GM21423 (cell line): ENCODE measurements around the gene MSH4.
"Not testable (repeated sequence)": the region's sequence is repeated elsewhere in the genome, so short reads cannot be mapped to it uniquely, and the experiment has no call there.

Experiments
- ATAC-seq: cut with Tn5 transposase; IDR thresholded peaks from one replicate; pipeline ENCODE4 v1.9.1; 2021; ENCODE audit warnings: mild to moderate bottlenecking, moderate library complexity; ENCODE audit not compliant: unreplicated experiment

The MSH4 gene

GRCh38 chr1:75795703-75796193 is 934 bp upstream of the MSH4 start:
- ATAC-seq: no peak

- no peak for ATAC-seq
These were observed 549 bp downstream of the MSH4 start for GRCh38 chr1:75797273-75797588.

DNA sequence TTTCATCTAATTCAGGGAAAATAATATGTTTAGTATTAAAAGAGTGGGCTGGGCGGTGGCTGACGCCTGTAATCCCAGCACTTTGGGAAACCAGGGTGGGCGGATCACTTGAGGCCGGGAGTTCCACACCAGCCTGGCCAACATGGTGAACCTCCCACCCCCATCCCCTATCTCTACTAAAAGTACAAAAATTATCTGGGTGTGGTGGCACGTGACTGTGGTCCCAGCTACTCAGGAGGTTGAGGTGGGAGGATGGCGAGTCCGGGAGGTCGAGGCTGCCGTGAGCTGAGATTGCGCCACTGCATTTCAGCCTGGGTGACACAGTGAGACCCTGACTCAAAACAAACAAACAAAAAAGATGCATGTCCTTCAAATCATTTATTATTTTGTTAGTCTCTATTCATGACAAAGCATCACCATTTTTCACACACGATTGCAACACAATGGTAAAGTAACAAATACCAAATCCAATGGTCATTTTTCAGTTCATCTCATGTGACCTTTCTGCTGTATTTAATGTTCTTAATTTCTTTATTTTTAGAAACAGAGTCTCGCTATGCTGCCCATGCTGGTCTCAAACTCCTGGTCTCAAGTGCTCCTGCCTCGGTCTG is 1.0 kb downstream of the MSH4 start:
- ATAC-seq: no peak

DNA sequence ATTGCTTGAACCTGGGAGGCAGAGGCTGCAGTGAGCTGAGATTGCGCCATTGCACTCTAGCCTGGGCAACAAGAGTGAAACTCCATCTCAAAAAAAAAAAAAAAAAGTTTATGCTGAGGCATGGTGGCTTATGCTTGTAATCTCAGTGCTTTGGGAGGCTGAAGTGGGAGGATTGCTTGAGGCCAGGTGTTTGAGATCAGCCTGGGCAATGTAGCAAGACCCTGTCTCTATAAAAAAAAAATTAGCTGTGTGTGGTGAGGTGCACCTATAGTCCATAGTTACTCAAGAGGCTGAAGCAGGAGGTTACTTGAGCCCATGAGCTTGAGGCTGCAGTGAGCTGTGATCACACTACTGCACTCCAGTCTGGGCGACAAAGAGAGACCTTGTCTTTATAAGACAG is 4.8 kb downstream of the MSH4 start:
- not testable (repeated sequence) for ATAC-seq

DNA sequence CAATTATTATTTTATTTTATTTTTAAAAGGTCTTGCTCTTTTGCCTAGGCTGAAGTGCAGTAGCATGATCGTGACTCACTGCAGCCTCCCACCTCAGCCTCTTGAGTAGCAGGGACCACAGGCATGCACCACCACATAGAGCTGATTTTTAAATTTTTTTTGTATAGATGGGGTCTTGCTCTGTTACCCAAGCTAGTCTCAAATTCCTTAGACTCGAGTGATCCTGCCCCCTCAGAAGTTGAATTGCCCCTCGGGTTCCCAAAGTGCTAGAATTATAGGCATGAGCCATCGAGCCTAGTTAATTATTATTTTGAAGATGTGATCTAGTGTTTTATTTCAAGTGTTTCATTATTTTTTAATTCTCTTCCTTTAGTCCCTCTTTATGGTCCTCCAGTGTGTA is 12.2 kb downstream of the MSH4 start:
- ATAC-seq: no peak

GRCh38 chr1:75810113-75810512 is 13.4 kb downstream of the MSH4 start:
- ATAC-seq: not testable (repeated sequence)

DNA sequence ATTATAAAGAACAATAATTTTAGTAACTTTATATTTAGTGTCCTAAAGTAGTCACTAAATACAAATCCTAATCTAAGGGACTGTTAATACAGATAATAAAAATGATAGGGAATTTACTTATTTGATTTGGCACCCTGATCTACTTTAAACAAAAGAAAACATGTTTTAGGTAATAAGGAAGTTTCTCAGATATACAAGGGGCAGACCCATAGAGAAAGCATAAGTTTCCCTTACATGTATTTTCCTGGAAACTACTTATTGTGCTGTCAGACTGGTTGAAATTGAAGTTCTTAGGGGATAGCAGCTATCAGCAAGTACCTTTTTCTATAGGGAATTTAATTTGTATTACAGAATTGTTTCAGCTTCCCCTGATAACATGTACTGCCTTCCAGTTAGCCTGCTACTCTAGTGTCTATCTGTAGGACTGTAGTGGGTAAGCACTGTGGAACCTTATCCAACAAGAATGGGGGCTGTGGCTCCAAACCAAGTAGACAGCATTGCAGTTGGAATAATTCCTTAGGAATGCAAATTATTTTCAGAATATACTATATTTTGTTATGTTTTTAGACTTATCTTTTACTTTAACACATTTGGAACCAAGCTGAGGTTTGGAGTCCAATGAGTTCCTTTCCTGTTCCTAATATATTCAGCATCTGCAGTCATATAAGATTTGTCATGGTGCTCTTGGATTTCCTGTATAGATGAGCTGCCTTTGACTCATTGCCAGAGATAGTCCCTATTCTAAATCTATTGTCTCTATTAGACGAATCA is 14.7 kb downstream of the MSH4 start:
- no peak for ATAC-seq

- no peak for ATAC-seq
These were observed 15.4 kb downstream of the MSH4 start for GRCh38 chr1:75812065-75812464.

DNA sequence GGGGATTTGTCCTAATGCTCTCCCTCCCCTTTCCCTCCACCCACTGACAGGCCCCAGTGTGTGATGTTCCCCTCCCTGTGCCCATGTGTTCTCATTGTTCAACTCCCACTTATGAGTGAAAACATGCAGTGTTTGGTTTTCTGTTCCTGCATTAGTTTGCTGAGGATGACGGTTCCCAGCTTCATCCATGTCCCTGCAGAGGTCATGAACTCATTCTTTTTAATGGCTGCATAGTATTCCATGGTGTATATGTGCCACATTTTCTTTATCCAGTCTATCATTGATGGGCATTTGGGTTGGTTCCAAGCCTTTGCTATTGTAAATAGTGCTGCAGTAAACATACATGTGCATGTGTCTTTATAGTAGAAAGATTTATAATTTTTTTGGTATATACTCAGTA is 26.9 kb downstream of the MSH4 start:
- not testable (repeated sequence) for ATAC-seq

GRCh38 chr1:75836528-75837100 is 39.9 kb downstream of the MSH4 start:
- no peak for ATAC-seq

- no peak for ATAC-seq
These were observed 41.4 kb downstream of the MSH4 start for GRCh38 chr1:75838079-75838478.

GRCh38 chr1:75841421-75841820 is 44.7 kb downstream of the MSH4 start:
- no peak for ATAC-seq

DNA sequence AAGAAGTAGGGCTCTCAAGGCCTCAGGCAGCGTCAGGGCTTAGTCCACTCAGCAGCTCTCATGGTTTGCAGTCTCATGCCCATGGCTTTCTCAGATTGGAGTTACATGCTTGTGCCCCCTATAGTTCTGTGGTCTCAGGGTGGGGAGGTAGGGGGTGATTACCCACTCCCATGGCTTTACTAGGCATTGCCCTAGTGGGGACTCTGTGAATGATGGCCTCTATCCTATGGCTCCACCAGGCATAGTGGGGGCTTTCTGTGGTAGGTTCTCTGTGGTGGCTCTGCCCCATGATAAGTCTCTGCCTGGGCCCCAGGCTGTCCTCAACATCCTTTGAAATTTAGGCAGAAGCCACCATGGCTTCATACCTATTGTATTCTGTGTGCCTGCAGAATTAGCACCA is 48.9 kb downstream of the MSH4 start:
- ATAC-seq: no peak

GRCh38 chr1:75855010-75855409 is 58.3 kb downstream of the MSH4 start:
- no peak for ATAC-seq

- ATAC-seq: no peak
These were observed 59.1 kb downstream of the MSH4 start for GRCh38 chr1:75855734-75856133.

DNA sequence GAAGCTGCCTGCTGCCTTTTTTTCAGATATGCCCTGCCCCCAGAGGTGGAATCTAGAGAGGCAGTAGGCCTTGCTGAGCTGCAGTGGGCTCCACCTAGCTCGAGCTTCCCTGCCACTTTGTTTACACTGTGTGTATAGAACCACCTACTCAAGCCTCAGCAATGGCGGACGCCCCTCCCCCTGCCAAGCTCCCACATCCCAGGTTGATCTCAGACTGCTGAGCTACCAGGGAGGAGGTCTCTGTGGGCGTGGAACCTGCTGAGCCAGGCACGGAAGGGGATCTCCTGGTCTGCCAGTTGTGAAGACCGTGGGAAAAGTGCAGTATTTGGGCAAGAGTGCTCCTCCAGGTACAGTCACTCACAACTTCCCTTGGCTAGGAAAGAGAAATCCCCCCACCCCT is 65.1 kb downstream of the MSH4 start:
- ATAC-seq: no peak

DNA sequence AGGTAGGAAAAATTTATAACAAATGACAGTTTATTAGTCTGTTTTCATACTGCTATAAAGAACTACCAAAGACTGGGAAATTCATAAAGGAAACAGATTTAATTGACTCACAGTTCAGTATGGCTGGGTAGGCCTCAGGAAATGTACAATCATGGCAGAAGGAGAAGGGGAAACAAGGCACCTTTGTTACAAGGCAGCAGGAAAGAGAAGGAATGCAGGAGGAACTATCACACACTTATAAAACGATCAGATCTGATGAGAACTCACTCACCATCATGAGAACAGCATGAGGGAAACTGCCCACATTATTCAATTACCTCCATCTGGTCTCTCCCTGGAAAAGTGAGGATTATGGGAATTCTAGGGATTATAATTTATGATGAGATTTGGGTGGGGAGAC is 74.3 kb downstream of the MSH4 start:
- no peak for ATAC-seq

DNA sequence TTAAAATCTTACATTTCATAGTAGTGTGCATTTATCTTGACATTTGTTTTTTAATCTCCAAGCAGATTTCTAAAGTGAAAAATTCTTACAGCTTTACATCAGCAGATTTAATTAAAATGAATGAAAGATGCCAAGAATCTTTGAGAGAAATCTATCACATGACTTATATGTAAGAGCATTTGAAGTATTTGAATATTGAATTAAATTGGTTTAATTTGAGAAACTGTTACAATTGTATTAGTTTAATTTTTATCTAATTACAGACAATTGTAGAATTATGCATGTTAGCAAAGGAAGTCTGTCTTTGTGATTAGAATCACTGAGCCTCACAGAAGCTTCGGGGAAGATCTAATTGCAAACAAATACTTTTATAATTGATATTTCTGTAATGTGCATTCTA is 83.3 kb downstream of the MSH4 start:
- ATAC-seq: no peak

DNA sequence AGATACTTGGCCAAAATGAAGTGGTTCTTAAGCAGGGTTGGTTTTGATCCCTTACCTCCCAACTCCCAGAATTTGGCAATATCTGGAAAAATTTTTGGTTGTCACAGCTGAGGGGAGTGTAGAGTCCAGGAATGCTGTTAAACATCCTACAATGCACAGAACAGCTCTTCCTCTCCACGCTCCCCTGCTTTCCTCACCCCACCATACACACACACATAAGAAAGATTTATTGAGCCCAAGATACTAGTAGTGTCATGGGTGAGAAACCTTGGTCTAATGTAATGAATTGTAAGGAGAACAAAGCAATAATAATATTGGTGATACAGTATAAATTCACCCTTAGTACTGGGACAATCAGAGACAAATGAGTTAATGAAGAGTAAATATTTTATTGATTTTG is 87.8 kb downstream of the MSH4 start:
- no peak for ATAC-seq

DNA sequence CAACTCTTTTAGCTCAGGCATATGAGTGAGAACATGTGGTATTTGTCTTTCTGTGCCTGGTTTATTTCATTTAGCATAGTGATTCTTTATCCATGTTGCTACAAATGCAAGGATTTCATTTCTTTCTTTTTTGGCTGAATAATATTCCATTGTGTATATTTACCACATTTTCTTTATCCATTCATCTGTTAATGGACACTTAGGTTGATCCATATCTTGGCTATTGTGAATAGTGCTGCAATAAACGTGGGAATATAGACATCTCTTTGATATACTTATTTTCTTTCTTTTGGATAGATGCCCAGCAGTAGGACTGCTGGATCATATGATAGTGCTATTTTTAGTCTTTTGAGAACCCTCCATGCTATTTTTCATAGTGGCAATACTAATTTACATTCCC is 104.7 kb downstream of the MSH4 start:
- no peak for ATAC-seq

DNA sequence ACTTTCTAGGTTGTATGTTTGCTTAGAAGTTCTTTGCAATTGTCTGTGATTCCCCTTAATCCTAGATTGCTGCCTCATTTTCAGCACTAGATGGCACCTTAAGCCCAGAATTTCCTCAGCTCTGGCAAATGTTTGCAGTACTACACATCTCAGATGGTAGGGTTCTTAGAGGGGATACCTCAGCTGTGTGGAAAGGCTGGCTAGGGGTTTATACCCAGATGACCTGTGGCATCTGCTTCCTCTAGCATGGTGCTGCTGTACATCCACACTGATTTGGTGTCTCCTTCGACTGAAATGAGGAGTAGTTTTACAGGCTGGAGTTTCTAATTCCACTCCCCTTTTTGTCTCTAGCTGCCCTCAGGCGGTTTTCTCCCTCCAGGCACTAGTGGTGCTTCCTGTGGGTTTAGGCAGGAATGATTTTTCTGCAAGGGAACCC is 112.1 kb downstream of the MSH4 start:
- no peak for ATAC-seq

GRCh38 chr1:75916834-75917233 is 120.2 kb downstream of the MSH4 start:
- no peak for ATAC-seq
